H1 (cell line): ENCODE results near the gene CTSA. TPM values are rescaled to one million over a fixed set of nuclear protein-coding genes. Genes with fewer than 3 reads are reported as not detected.

Source experiments
- JUN ChIP-seq: IDR thresholded peaks from 2 replicates; pipeline ENCODE4 v1.6.1; 2011; ENCODE audit warnings: low read depth, mild to moderate bottlenecking, improper control_type of control experiment, low read length
- MAFK ChIP-seq: IDR thresholded peaks from 2 replicates; pipeline ENCODE4 v1.6.1; 2012; ENCODE audit warnings: low read depth, mild to moderate bottlenecking, improper control_type of control experiment, low read length
- NANOG ChIP-seq: IDR thresholded peaks from 2 replicates; pipeline ENCODE4 v1.6.1; 2011; ENCODE audit warnings: low read length, low read depth, mild to moderate bottlenecking, inconsistent platforms; ENCODE audit not compliant: insufficient read depth, poor library complexity, severe bottlenecking
- POLR2A ChIP-seq, 2 experiments: IDR thresholded peaks; 1 replicate in 1 of 2; 2 replicates in 1 of 2; pipeline ENCODE4 v1.6.1; 2011; ENCODE audit warnings: low read depth in 2 of 2, low read length in 2 of 2, mild to moderate bottlenecking in 2 of 2; ENCODE audit errors: control extremely low read depth in 1 of 2
- TBP ChIP-seq: IDR thresholded peaks from 2 replicates; pipeline ENCODE4 v1.6.1; 2011; ENCODE audit warnings: low read depth, low read length, improper control_type of control experiment
- polyA plus RNA-seq, 7 experiments: library from polyadenylated mRNA; depleted of rRNA in 3 of 7; stranded (reverse) in 5 of 7; unstranded in 2 of 7; fragments of >200 nt in 5 of 7; fragments of 200-250 nt in 2 of 7; gene quantifications; 1 replicate in 5 of 7; 2 replicates in 1 of 7; 4 replicates in 1 of 7; pipeline versions ENCODE4 v1.2.1 to v1.2.3, GENCODE V29; 2011 to 2013; ENCODE audit warnings: missing spikeins in 2 of 7, mixed read lengths in 2 of 7
- total RNA-seq: library from RNA; stranded (reverse); fragmentation: NEBNext Ultra II Directional; extraction: Animal tissue kit (Norgen Biotek cat#: 25700); gene quantifications from 2 replicates; pipeline ENCODE4 v1.2.1, GENCODE V29; 2021

Gene CTSA
- total and polyA plus RNA-seq, 2 of the 8 experiments (the other 6 are each of a cell fraction or from before 2014, with no cell fraction given) = 49.7 to 74.0 TPM

- TF ChIP-seq TBP (no peak), POLR2A (IDR thresholded peaks at IDR 0.05; ENCODE audit: control extremely low read depth in 1 of 2, low read depth in 2 of 2, low read length in 2 of 2) (no peak), MAFK (no peak), JUN (no peak), NANOG (no peak)
Measured at GRCh38 chr20:45917790-45918141, 26.6 kb downstream of the CTSA start (continued).
